C4-2B (cell line): ENCODE measurements around the gene VAT1L.

Experiments used
- ZFX ChIP-seq: fragments of 450-650 bp; IDR thresholded peaks from 2 replicates; pipeline ENCODE4 v1.6.1; 2017
- TF ChIP-seq, protein P1 (sequence below): fragments of 450-650 bp; conservative IDR thresholded peaks from 2 replicates; pipeline ENCODE4 v1.5.1; 2017; ENCODE audit warnings: mild to moderate bottlenecking

- TF ChIP-seq, protein P1, sequence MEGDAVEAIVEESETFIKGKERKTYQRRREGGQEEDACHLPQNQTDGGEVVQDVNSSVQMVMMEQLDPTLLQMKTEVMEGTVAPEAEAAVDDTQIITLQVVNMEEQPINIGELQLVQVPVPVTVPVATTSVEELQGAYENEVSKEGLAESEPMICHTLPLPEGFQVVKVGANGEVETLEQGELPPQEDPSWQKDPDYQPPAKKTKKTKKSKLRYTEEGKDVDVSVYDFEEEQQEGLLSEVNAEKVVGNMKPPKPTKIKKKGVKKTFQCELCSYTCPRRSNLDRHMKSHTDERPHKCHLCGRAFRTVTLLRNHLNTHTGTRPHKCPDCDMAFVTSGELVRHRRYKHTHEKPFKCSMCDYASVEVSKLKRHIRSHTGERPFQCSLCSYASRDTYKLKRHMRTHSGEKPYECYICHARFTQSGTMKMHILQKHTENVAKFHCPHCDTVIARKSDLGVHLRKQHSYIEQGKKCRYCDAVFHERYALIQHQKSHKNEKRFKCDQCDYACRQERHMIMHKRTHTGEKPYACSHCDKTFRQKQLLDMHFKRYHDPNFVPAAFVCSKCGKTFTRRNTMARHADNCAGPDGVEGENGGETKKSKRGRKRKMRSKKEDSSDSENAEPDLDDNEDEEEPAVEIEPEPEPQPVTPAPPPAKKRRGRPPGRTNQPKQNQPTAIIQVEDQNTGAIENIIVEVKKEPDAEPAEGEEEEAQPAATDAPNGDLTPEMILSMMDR = no peak
- TF ChIP-seq ZFX = no peak
Observed at GRCh38 chr16:77788181-77789084, at the start of gene VAT1L.
